Measurements from ENCODE around the gene FMC1. TPM values are rescaled to one million over a fixed set of nuclear protein-coding genes. Genes with fewer than 3 reads are reported as not detected.

The FMC1 gene
- total RNA-seq, 2 donors from 2014 or later, result 6.8 to 11.5 TPM

GRCh38 chr7:139360948-139361307 is 19.8 kb downstream of the FMC1 start:
- Mint-ChIP-seq H3K9me3 (no peaks in the 10 kb centered on the region), H3K36me3 (peaks cover 36 to 44% of the 10 kb centered on the region in 2 donors), H3K27ac (peak overlapping the region; percentile 100)
- no peak for ATAC-seq
- no peak for DNase-seq (ENCODE audit: low spot score in 2 of 2)

DNA sequence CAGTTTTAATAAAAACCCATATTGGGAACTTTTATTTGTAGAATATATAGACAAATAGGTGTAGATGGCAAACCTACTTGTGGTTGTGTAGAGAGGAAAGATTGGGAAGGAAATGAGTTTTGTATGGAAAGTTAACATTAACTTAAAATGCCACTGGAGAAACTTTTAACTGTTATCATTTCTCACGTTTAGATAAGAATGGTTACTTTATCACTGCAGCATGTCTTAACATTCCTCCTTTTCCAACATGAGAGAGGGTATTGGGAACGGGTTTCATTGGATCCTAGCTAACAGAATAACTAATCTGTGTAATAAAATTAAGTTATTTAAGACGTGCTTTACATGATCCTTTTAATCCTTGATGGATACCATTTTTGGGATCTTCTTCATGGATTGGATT is 20.4 kb downstream of the FMC1 start:
- Mint-ChIP-seq H3K36me3 (peaks cover 36 to 44% of the 10 kb centered on the region in 2 donors), H3K27ac (peak overlapping the region; percentile 100), H3K9me3 (no peaks in the 10 kb centered on the region)
- DNase-seq (ENCODE audit: low spot score in 2 of 2) (no peak), ATAC-seq (no peak)

- Mint-ChIP-seq H3K27ac (peak overlapping the region in 1 of 2 donors; percentile 95), H3K9me3 (no peaks in the 10 kb centered on the region), H3K36me3 (peaks cover 36 to 44% of the 10 kb centered on the region in 2 donors)
- DNase-seq (ENCODE audit: low spot score in 2 of 2) (no peak), ATAC-seq (no peak)
Observed at GRCh38 chr7:139362302-139362701, 21.2 kb downstream of the FMC1 start.

- Mint-ChIP-seq H3K36me3 (peaks cover 36 to 50% of the 10 kb centered on the region in 2 donors), H3K27ac (peak overlapping the region in 1 of 2 donors; percentile 90), H3K9me3 (no peaks in the 10 kb centered on the region)
- DNase-seq (ENCODE audit: low spot score in 2 of 2) (no peak), ATAC-seq (no peak)
Observed at GRCh38 chr7:139362981-139363380, 21.8 kb downstream of the FMC1 start.

DNA sequence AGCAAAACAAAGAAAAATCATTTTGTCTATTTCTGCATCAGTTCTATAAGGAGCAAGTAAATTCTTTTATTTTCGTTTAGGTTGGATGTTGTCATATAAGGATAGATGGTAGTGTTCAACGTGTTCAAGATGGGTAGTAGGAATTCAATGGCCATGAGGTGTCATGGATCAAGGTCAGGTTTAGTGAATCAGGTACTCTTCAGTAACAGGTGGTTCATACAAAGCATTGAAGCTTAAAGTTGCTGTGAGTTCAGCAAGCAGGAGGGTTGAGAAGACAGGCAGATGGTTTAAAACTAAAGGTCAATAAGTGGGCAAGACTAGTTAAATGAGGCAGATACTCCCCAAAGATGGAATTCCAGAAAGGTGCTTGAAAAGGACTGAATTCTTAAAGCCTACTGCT is 24.2 kb downstream of the FMC1 start:
- H3K9me3 Mint-ChIP-seq, result no peaks in the 10 kb centered on the region
- no peak for DNase-seq (ENCODE audit: low spot score in 2 of 2)
- peaks cover 24 to 45% of the 10 kb centered on the region in 2 donors for H3K36me3 Mint-ChIP-seq
- ATAC-seq, result no peak
- H3K27ac Mint-ChIP-seq, result no peak overlapping the region

GRCh38 chr7:139366400-139366799 is 25.3 kb downstream of the FMC1 start:
- no peak overlapping the region for H3K27ac Mint-ChIP-seq

DNA sequence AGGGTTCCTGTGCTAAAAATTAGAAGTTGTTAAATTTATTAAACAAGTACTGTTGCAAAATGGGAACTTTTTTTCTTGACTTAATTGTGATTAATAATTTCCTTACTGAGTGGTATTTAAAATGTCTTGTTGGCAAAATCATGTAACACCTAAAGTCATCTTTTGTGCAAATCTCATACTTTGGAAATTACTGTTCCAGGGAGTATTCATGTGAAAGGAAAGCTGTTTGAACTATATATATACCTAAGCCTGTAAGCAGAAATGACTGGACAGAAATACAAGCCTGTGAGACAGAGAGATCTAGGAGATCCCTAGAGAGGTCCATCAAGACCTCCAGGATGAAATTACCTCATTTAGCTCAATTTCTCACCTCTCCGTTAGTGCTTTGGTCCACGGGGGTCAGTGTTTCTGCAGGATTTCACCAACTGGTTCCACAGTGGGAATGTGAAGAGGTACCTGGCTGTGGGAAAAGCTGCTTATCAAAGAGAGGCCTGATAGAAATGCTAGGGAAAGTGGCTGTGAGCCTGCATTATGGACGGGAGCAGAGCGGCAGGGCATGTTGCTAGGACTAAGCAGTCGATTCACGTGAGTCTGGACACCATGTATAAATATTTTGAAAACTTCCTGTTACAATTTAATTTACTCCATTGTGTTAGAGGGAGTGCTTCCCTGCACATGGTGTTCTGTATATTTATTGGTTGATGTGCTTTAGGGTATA is 26.5 kb downstream of the FMC1 start:
- Mint-ChIP-seq H3K27ac (peak overlapping the region in 1 of 2 donors; percentile 66), H3K36me3 (peaks cover 11 to 26% of the 10 kb centered on the region in 2 donors), H3K9me3 (no peaks in the 10 kb centered on the region)
- DNase-seq (ENCODE audit: low spot score in 2 of 2), result no peak
- ATAC-seq, result peak in 1 of 2 donors; percentile 65

More at GRCh38 chr7:139366400-139366799, 25.3 kb downstream of the FMC1 start:
- peaks cover 13 to 35% of the 10 kb centered on the region in 2 donors for H3K36me3 Mint-ChIP-seq
- H3K9me3 Mint-ChIP-seq, result no peaks in the 10 kb centered on the region
- DNase-seq (ENCODE audit: low spot score in 2 of 2) (no peak), ATAC-seq (no peak)

- Mint-ChIP-seq H3K36me3 (peaks cover 7 to 16% of the 10 kb centered on the region in 2 donors), H3K27ac (no peak overlapping the region), H3K9me3 (no peaks in the 10 kb centered on the region)
- DNase-seq (ENCODE audit: low spot score in 2 of 2), result no peak
- peak in 1 of 2 donors; percentile 23 for ATAC-seq
Observed at GRCh38 chr7:139370301-139370942, 29.3 kb downstream of the FMC1 start.

GRCh38 chr7:139370943-139371313 is 29.8 kb downstream of the FMC1 start:
- Mint-ChIP-seq H3K9me3 (no peaks in the 10 kb centered on the region), H3K36me3 (peaks cover 5 to 12% of the 10 kb centered on the region in 2 donors), H3K27ac (peak overlapping the region in 1 of 2 donors; percentile 47)
- ATAC-seq (no peak), DNase-seq (ENCODE audit: low spot score in 2 of 2) (no peak)

- no peak overlapping the region for H3K27ac Mint-ChIP-seq
- no peak for ATAC-seq
- H3K9me3 Mint-ChIP-seq, result no peaks in the 10 kb centered on the region
- H3K36me3 Mint-ChIP-seq, result peaks cover 6 to 9% of the 10 kb centered on the region in 2 donors
- no peak for DNase-seq (ENCODE audit: low spot score in 2 of 2)
Observed at GRCh38 chr7:139374246-139374645, 33.1 kb downstream of the FMC1 start.

GRCh38 chr7:139382439-139382838 is 41.3 kb downstream of the FMC1 start:
- Mint-ChIP-seq H3K9me3 (no peaks in the 10 kb centered on the region), H3K27ac (peak overlapping the region in 1 of 2 donors; percentile 22), H3K36me3 (peaks cover 0 to 13% of the 10 kb centered on the region in 2 donors)
- no peak for DNase-seq (ENCODE audit: low spot score in 2 of 2)
- no peak for ATAC-seq

DNA sequence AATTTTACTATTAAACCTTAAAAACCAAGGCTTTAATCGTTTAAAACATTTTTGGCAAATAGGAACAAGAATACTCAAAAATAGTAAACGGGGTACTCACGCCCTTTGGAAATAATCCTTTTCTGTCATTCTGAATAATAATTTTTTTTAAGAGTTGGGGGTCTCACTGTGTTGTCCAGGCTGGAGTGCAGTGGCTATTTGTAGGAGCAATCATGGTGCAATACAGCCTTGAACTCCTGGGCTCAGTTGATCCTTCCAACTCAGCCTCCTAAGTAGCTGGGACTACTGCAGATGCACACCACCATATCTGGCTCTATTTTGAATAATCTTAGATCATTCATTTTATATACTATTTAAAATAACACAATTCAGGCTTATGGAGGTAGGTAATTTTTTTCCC is 43.5 kb downstream of the FMC1 start:
- no peak for DNase-seq (ENCODE audit: low spot score in 2 of 2)
- no peak for ATAC-seq
- peaks cover 7 to 34% of the 10 kb centered on the region in 2 donors for H3K36me3 Mint-ChIP-seq

GRCh38 chr7:139387594-139387993 is 46.5 kb downstream of the FMC1 start:
- DNase-seq (ENCODE audit: low spot score in 2 of 2), result no peak
- ATAC-seq, result no peak
- Mint-ChIP-seq H3K27ac (peak overlapping the region in 1 of 2 donors; percentile 4), H3K9me3 (no peaks in the 10 kb centered on the region), H3K36me3 (peaks cover 10 to 39% of the 10 kb centered on the region in 2 donors)

More for the DNA sequence above, 43.5 kb downstream of the FMC1 start:
- H3K27ac Mint-ChIP-seq, result no peak overlapping the region
- no peaks in the 10 kb centered on the region for H3K9me3 Mint-ChIP-seq

- H3K9me3 Mint-ChIP-seq, result no peaks in the 10 kb centered on the region
- H3K27ac Mint-ChIP-seq, result no peak overlapping the region
- no peak for DNase-seq (ENCODE audit: low spot score in 2 of 2)
- no peak for ATAC-seq
- H3K36me3 Mint-ChIP-seq, result peaks cover 10 to 39% of the 10 kb centered on the region in 2 donors
Observed at GRCh38 chr7:139389091-139389490, 48.0 kb downstream of the FMC1 start.

GRCh38 chr7:139389774-139390173 is 48.6 kb downstream of the FMC1 start:
- ATAC-seq (no peak), DNase-seq (ENCODE audit: low spot score in 2 of 2) (no peak)
- Mint-ChIP-seq H3K27ac (peak overlapping the region in 1 of 2 donors; percentile 78), H3K9me3 (no peaks in the 10 kb centered on the region), H3K36me3 (peaks cover 10 to 39% of the 10 kb centered on the region in 2 donors)

DNA sequence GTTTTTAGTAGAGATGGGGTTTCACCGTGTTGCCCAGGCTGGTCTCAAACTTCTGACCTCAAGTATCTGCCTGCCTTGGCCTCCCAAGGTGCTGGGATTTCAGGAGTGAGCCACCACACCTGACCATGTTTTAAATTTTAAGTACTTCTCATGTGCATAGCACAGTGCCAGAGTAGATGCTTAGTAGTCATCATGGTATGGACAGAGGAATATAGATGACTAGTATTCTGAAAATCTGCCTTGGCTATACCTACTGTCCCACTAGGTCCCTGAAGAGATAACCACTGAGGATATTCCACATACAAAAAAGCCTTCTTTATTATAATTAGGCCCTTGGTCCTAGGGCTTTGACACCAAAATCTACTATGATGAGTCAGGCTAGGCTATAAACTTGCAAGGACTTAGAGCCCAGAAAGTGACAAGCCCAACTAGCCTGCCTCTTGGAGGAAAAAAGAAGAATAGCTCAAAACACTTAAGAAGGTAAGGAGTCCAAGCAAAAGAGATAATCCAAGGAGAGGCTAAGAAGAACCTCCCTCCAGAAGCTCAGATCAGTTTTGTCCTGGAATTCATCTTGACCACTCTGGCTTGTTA is 52.6 kb downstream of the FMC1 start:
- DNase-seq (ENCODE audit: low spot score in 2 of 2) (no peak), ATAC-seq (peak; percentile 43 to 59)
- no peaks in the 10 kb centered on the region for H3K9me3 Mint-ChIP-seq
- H3K27ac Mint-ChIP-seq, result peak overlapping the region; percentile 37 to 60
- H3K36me3 Mint-ChIP-seq, result peaks cover 10 to 40% of the 10 kb centered on the region in 2 donors

GRCh38 chr7:139394540-139394939 is 53.4 kb downstream of the FMC1 start:
- Mint-ChIP-seq H3K9me3 (no peaks in the 10 kb centered on the region), H3K36me3 (peaks cover 4 to 32% of the 10 kb centered on the region in 2 donors), H3K27ac (peak overlapping the region in 1 of 2 donors; percentile 21)
- DNase-seq (ENCODE audit: low spot score in 2 of 2) (no peak), ATAC-seq (peak; percentile 60 to 62)
